ENCODE data around the gene NRIP3.

DNA sequence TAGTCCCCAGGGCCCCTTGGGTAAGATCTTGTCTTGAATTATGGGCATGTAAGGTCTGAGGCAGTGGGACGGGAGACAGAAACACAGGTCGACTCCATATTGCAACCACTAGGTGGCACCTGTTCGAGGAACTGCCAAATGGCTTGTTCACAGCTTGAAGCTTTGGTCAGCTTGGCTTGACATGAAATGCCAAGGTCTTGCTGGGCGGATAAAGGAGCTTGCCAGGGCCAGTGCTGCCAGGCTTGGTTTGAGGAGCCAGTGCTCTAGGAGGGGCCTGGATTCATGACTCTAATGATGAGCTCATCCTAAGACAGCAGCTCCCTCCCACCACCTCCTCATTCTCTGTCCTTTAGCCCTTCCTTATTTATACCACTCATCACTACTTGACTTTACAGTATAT, 11.9 kb upstream of the NRIP3 start:
- TF ChIP-seq, protein P1, sequence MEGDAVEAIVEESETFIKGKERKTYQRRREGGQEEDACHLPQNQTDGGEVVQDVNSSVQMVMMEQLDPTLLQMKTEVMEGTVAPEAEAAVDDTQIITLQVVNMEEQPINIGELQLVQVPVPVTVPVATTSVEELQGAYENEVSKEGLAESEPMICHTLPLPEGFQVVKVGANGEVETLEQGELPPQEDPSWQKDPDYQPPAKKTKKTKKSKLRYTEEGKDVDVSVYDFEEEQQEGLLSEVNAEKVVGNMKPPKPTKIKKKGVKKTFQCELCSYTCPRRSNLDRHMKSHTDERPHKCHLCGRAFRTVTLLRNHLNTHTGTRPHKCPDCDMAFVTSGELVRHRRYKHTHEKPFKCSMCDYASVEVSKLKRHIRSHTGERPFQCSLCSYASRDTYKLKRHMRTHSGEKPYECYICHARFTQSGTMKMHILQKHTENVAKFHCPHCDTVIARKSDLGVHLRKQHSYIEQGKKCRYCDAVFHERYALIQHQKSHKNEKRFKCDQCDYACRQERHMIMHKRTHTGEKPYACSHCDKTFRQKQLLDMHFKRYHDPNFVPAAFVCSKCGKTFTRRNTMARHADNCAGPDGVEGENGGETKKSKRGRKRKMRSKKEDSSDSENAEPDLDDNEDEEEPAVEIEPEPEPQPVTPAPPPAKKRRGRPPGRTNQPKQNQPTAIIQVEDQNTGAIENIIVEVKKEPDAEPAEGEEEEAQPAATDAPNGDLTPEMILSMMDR (IDR thresholded peaks at IDR 0.05; ENCODE audit: low read length) = peak; percentile 70
- no peak for TF ChIP-seq EZH2 (IDR thresholded peaks at IDR 0.05; ENCODE audit: borderline replicate concordance, low read length)
